GM19467 (cell line): ENCODE measurements around the gene RCL1.

Experiments used
- ATAC-seq: cut with Tn5 transposase; IDR thresholded peaks from one replicate; pipeline ENCODE4 v1.9.1; 2021; ENCODE audit warnings: mild to moderate bottlenecking, moderate library complexity; ENCODE audit not compliant: unreplicated experiment

Gene RCL1

GRCh38 chr9:4837261-4838188 lies 44.8 kb downstream of the RCL1 start:
- ATAC-seq: no peak

GRCh38 chr9:4838189-4838546 lies 45.4 kb downstream of the RCL1 start:
- no peak for ATAC-seq

- ATAC-seq: no peak
Observed at GRCh38 chr9:4839470-4839912, 46.7 kb downstream of the RCL1 start.

GRCh38 chr9:4840018-4840417 lies 47.3 kb downstream of the RCL1 start:
- ATAC-seq: no peak

GRCh38 chr9:4842213-4842612 lies 49.5 kb downstream of the RCL1 start:
- ATAC-seq: no peak

- no peak for ATAC-seq
Observed at GRCh38 chr9:4842734-4843133, 50.0 kb downstream of the RCL1 start.

- no peak for ATAC-seq
Observed at GRCh38 chr9:4844056-4844838, 51.5 kb downstream of the RCL1 start.

- no peak for ATAC-seq
Observed at GRCh38 chr9:4849369-4849768, 56.6 kb downstream of the RCL1 start.

- ATAC-seq: no peak
Observed at GRCh38 chr9:4850603-4851310, 58.0 kb downstream of the RCL1 start.

GRCh38 chr9:4852419-4852818 lies 59.7 kb downstream of the RCL1 start:
- ATAC-seq: no peak

- ATAC-seq: no peak
Observed at GRCh38 chr9:4854265-4854590, 61.5 kb downstream of the RCL1 start.

- ATAC-seq: no peak
Observed at GRCh38 chr9:4855841-4856240, 63.1 kb downstream of the RCL1 start.

GRCh38 chr9:4857163-4857810 lies 64.5 kb downstream of the RCL1 start:
- ATAC-seq: no peak

- no peak for ATAC-seq
Observed at GRCh38 chr9:4859035-4859434, 66.3 kb downstream of the RCL1 start.

GRCh38 chr9:4860383-4860782 lies 67.6 kb downstream of the RCL1 start:
- no peak for ATAC-seq

- ATAC-seq: no peak
Observed at GRCh38 chr9:4861145-4861544, 68.4 kb downstream of the RCL1 start.

GRCh38 chr9:4861736-4862451 lies 69.2 kb downstream of the RCL1 start:
- ATAC-seq: no peak

GRCh38 chr9:4862506-4863250 lies 69.9 kb downstream of the RCL1 start:
- no peak for ATAC-seq

GRCh38 chr9:4864234-4864661 lies 71.5 kb downstream of the RCL1 start:
- no peak for ATAC-seq

- ATAC-seq: no peak
Observed at GRCh38 chr9:4864698-4865097, 72.0 kb downstream of the RCL1 start.
